ENCODE results near the gene MYRIP.

DNA sequence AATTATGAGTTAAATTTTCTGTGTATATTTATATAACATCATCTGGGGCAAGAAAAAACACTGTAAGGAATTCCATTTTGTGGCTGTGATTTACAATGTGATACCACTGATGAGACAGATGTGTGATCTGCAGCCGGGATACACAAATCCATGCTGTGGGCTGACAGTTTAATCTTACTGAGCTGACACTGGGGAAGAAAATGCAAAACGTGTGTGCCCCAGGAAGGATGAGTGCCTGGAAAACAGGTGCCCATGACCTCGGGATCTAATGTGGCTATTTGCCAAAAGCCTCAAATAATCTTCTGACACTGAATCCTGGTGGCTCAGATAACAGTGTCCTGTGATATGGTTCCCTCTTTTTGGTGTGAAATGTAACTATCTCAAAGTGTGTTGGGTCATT lies 10.5 kb downstream of the MYRIP start:
- TF ChIP-seq, protein P1, sequence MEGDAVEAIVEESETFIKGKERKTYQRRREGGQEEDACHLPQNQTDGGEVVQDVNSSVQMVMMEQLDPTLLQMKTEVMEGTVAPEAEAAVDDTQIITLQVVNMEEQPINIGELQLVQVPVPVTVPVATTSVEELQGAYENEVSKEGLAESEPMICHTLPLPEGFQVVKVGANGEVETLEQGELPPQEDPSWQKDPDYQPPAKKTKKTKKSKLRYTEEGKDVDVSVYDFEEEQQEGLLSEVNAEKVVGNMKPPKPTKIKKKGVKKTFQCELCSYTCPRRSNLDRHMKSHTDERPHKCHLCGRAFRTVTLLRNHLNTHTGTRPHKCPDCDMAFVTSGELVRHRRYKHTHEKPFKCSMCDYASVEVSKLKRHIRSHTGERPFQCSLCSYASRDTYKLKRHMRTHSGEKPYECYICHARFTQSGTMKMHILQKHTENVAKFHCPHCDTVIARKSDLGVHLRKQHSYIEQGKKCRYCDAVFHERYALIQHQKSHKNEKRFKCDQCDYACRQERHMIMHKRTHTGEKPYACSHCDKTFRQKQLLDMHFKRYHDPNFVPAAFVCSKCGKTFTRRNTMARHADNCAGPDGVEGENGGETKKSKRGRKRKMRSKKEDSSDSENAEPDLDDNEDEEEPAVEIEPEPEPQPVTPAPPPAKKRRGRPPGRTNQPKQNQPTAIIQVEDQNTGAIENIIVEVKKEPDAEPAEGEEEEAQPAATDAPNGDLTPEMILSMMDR (IDR thresholded peaks at IDR 0.05): no peak
- TF ChIP-seq POLR2A (IDR thresholded peaks at IDR 0.05): no peak

Data from thyroid gland (tissue), 4 donors.